ENCODE measurements around the gene REEP1.
A peak's percentile ranks its signal among the peaks of the same experiment; 100 is the strongest.

- TF ChIP-seq GATA2 (IDR thresholded peaks at IDR 0.05; ENCODE audit: low read depth, low read length) (peak; percentile 37; the same call in 1 of the 2 replicates), GATA3 (IDR thresholded peaks at IDR 0.05; ENCODE audit: low read depth, low read length) (no peak)
These were observed 123.5 kb downstream of the REEP1 start for GRCh38 chr2:86213699-86214502.

Measured in SH-SY5Y (cell line).